Measurements from ENCODE around the gene NT5C1B. TPM values are rescaled to one million over a fixed set of nuclear protein-coding genes. Genes with fewer than 3 reads are reported as not detected.

Gene NT5C1B
- total RNA-seq, 2 donors from 2014 or later: not detected

DNA sequence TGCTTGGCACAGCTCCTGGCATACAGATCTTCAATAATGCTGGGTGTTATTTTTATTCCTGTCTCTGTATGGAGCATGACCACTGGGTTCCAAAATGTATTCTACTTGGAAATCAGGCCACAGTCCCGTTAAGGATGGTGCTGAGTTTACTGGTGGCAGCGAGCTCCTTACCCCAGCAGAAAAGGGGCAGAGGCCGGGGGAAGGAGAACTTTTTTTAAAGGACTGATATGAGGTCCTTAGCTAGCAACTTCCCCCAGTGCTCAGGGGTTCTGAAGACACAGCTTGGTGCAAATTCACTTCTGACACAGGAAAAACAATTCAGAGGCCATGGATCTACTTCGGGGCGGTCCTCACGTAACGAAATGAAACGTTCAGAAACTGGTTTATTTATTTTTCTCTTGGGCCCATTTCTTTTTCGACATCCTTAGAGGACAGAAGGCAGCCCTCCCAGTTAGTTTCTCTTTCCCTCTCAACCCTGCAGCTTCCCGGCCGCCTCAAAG is 29.8 kb downstream of the NT5C1B start:
- ATAC-seq (peak in 1 of 2 donors; percentile 0), DNase-seq (no peak)
- intact Hi-C loops (cut with DNase I): no loop called here

DNA sequence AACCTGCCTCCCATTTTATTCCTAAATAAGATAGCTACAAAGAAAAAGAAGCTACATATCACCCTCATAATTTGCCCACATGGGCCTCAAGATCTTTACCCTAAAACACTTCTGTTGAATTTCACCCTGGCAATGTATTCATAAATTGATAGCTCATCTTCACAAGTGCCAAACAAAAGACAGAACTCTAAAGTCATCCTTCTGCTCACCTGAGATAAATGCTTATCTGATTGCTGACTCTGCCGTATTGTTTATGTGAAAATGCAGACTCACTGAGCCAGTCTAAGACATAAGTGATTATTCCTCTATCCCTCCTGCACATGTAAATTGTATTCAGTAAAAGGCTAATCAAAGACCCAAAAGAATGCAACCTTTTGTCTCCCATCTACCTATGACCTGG is 30.9 kb downstream of the NT5C1B start:
- DNase-seq (no peak), ATAC-seq (no peak)
- intact Hi-C loops (cut with DNase I): no loop called here

GRCh38 chr2:18557121-18557520 is 32.2 kb downstream of the NT5C1B start:
- ATAC-seq: no peak
- DNase-seq: no peak
- intact Hi-C loops (cut with DNase I): no loop called here

DNA sequence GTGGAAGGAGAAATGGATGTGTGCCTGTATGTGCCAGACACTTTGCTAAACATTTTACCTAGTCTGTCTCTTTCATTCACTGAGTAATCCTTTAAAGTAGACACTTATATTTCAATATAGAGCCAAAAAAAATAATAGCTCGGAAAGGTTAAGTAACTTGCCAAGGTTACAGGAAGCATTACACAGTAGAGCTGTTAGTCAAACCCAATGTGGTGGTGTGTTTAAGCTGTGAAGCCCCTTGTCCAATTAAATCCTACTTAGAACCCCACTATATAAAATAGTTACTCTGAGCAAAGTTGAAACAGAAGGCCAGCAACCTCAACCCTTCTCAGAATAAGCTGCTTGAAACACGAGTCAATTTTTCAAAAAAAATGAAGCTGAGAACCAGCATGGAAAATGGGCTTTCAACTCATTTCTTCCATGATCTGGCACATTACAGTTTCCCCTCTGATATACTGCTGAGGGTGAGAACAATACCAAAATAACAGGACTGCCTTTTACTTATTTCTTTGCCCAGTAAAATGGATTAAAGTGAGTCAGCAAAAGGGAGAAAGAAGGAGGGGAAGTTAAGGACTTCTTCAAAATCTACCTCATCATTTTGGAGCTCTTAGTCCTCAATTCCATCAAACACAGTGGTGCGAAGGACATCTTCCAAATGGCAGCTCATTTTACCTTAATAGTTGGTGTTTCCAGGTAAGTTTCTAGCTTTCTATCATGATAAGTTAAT is 36.9 kb downstream of the NT5C1B start:
- DNase-seq (no peak), ATAC-seq (peak in 1 of 2 donors; percentile 69)
- intact Hi-C loops (cut with DNase I): no loop called here

DNA sequence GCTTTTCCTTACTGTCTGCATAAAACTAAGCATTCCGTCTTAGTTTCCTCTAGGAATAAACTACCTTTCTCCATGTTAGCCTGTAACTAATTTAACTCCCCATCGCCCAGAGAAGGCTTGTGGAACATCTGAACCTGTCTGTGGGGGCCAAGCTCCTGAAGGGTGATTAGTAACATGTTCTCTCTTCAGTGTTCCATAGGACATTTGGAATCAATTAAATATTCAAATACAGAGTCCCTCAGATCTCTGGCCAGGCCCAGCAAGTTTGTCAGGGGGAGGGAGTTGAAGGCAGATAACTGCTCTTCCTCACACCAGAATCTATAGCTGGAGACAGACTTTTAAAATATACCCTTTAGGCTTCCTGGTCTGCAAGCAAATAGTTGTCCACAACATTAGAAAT is 37.7 kb downstream of the NT5C1B start:
- no peak for DNase-seq
- intact Hi-C loops (cut with DNase I): no loop called here
- peak in 1 of 2 donors; percentile 15 for ATAC-seq

GRCh38 chr2:18551169-18551568 is 38.2 kb downstream of the NT5C1B start:
- intact Hi-C loops (cut with DNase I): no loop called here
- DNase-seq (no peak), ATAC-seq (no peak)

DNA sequence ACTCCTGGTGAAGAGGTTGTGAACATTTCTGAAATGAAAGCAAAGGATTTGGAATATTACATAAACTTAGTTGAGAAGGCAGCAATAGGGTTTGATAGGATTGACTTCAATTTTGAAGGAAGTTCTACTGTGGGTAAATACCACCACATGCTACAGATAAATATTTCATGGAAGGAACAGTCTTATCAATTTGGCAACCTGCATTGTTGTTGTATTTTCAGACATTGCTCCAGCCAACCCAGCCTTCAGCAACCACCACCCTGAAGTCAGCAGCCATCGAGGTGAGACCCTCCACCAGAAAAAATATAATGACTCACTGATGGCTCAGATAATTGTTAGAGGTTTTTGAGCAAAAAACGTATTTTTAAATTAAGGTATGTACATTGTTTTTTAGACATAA is 38.9 kb downstream of the NT5C1B start:
- DNase-seq (no peak), ATAC-seq (no peak)
- intact Hi-C loops (cut with DNase I): no loop called here

DNA sequence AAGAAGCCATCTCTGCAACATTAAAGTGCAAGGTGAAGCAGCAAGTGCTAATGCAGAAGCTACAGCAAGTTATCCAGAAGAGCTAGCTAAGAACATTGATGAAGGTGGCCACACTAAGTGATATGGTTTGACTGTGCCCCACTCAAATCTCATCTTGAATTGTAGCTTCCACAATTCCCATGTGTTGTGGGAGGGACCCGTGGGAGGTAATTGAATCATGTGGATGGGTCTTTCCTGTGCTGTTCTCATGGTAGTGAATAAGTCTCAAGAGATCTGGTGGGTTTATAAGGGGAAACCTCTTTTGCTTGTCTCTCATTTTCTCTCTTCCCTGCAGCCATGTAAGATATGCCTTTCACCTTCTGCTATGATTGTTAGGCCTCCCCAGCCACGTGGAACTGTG is 40.3 kb downstream of the NT5C1B start:
- ATAC-seq (no peak), DNase-seq (no peak)
- intact Hi-C loops (cut with DNase I): no loop called here

- peak in 1 of 2 donors; percentile 57 for ATAC-seq
- intact Hi-C loops (cut with DNase I): no loop called here
- DNase-seq: no peak
Measured at GRCh38 chr2:18548621-18549020, 40.7 kb downstream of the NT5C1B start.

GRCh38 chr2:18546567-18546966 is 42.8 kb downstream of the NT5C1B start:
- DNase-seq (no peak), ATAC-seq (no peak)
- intact Hi-C loops (cut with DNase I): no loop called here

- ATAC-seq (no peak), DNase-seq (no peak)
- intact Hi-C loops (cut with DNase I): no loop called here
Measured at GRCh38 chr2:18545384-18545783, 44.0 kb downstream of the NT5C1B start.

DNA sequence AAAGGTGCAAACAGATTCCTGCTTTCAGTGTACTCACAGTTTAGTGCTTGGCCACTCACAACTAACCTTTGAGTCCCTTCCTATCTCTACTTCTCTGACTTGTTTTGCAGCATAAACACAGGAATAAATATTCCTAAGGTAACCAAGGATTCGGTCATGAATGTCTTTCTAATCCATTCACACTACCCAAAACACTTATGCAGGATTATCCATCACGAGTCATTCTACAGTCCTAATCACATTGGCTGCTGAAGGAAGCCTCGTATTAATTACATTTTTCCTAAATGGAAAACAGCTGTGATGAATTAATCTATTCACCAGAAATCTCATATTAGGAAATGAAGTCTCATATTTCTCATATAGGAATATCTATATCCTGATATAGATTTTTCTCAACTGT is 45.2 kb downstream of the NT5C1B start:
- DNase-seq (no peak), ATAC-seq (no peak)
- intact Hi-C loops (cut with DNase I): no loop called here

DNA sequence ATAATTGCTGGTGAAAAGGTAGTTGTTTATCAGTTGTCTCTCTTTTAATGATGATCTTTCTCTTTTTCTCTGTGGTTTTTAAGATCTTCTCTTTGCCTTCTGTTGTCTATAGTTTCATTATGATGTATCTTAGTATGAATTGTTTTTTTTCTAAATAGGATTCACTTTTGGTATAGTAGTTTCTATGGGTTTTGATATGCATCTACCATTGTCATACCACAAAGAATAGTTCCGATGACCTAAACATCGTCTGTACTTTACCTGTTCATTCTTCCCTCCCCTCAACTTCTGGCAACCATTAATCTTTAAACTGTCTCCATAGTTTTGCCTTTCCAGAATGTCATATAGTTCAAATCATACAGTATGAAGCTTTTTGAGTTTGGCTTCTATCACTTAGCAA is 48.5 kb downstream of the NT5C1B start:
- intact Hi-C loops (cut with DNase I): no loop called here
- ATAC-seq (no peak), DNase-seq (no peak)

GRCh38 chr2:18536697-18537096 is 52.7 kb downstream of the NT5C1B start:
- DNase-seq (no peak), ATAC-seq (no peak)
- intact Hi-C loops (cut with DNase I): no loop called here

GRCh38 chr2:18536100-18536499 is 53.3 kb downstream of the NT5C1B start:
- DNase-seq: no peak
- ATAC-seq: no peak
- intact Hi-C loops (cut with DNase I): no loop called here

GRCh38 chr2:18531194-18531593 is 58.2 kb downstream of the NT5C1B start:
- ATAC-seq (no peak), DNase-seq (no peak)
- intact Hi-C loops (cut with DNase I): no loop called here

GRCh38 chr2:18527822-18528221 is 61.5 kb downstream of the NT5C1B start:
- ATAC-seq (no peak), DNase-seq (no peak)
- intact Hi-C loops (cut with DNase I): no loop called here

- ATAC-seq: peak in 1 of 2 donors; percentile 25
- intact Hi-C loops (cut with DNase I): no loop called here
Measured at GRCh38 chr2:18527326-18527725, 62.0 kb downstream of the NT5C1B start.

GRCh38 chr2:18526429-18526828 is 62.9 kb downstream of the NT5C1B start:
- ATAC-seq: peak; percentile 22 to 24
- intact Hi-C loops (cut with DNase I): no loop called here
- no peak for DNase-seq

More at GRCh38 chr2:18527326-18527725, 62.0 kb downstream of the NT5C1B start:
- no peak for DNase-seq

GRCh38 chr2:18525852-18526251 is 63.5 kb downstream of the NT5C1B start:
- no peak for ATAC-seq
- intact Hi-C loops (cut with DNase I): no loop called here
- no peak for DNase-seq

GRCh38 chr2:18525236-18525635 is 64.1 kb downstream of the NT5C1B start:
- ATAC-seq: peak; percentile 78 to 85
- intact Hi-C loops (cut with DNase I): no loop called here
- DNase-seq: peak; percentile 66
